Gastroesophageal sphincter (tissue), 3 donors: ENCODE measurements around the gene ADAM23.

Source experiments
- EP300 ChIP-seq: sonication (generic); formaldehyde crosslinking; IDR thresholded peaks from one replicate; pipeline ENCODE4 v1.6.1; 2017; ENCODE audit warnings: antibody characterized with exemption, mild to moderate bottlenecking
- POLR2A ChIP-seq, 2 donors: fragments of 450-650 bp; IDR thresholded peaks; one replicate each; pipeline ENCODE4 v1.6.1; 2017; ENCODE audit warnings: antibody characterized with exemption in 2 of 2, mild to moderate bottlenecking in 2 of 2, moderate library complexity in 1 of 2
- POLR2AphosphoS5 ChIP-seq: sonication (generic); formaldehyde crosslinking; IDR thresholded peaks from one replicate; pipeline ENCODE4 v1.6.1; 2017; ENCODE audit warnings: antibody characterized with exemption
- TF ChIP-seq, protein P1 (sequence below), 4 experiments: fragments of 200-600 bp in 2 of 4; fragments of 450-650 bp in 2 of 4; sonication (generic) in 1 of 4; IDR thresholded peaks; one replicate each; pipeline ENCODE4 v1.5.1; 2017 to 2019; ENCODE audit warnings: antibody characterized with exemption in 4 of 4, mild to moderate bottlenecking in 2 of 4, moderate library complexity in 2 of 4

DNA sequence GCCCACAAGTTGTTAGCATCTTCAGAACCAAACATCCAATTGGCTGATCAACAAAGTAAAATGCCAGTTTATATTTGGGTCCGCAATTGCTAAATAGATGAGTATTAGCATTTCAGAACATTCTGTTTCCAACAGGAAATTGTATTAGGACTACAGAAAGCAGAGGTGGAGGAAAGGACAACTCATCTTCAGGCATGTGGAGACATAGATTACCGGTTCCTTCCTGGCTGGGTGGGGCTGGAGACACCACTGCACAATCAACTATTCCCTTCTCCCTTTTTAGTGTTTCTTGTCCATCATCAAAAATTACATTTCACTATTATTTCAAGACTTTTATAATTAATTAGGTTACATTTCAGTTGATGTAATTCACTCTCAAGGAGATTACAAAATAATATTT, 83.8 kb downstream of the ADAM23 start:
- TF ChIP-seq EP300 (no peak), POLR2A (IDR thresholded peaks at IDR 0.05) (no peak), POLR2AphosphoS5 (no peak)
- TF ChIP-seq, protein P1, sequence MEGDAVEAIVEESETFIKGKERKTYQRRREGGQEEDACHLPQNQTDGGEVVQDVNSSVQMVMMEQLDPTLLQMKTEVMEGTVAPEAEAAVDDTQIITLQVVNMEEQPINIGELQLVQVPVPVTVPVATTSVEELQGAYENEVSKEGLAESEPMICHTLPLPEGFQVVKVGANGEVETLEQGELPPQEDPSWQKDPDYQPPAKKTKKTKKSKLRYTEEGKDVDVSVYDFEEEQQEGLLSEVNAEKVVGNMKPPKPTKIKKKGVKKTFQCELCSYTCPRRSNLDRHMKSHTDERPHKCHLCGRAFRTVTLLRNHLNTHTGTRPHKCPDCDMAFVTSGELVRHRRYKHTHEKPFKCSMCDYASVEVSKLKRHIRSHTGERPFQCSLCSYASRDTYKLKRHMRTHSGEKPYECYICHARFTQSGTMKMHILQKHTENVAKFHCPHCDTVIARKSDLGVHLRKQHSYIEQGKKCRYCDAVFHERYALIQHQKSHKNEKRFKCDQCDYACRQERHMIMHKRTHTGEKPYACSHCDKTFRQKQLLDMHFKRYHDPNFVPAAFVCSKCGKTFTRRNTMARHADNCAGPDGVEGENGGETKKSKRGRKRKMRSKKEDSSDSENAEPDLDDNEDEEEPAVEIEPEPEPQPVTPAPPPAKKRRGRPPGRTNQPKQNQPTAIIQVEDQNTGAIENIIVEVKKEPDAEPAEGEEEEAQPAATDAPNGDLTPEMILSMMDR (IDR thresholded peaks at IDR 0.05), result no peak
